ENCODE data around the gene TTYH3.

- no peak for TF ChIP-seq POLR2A (IDR thresholded peaks at IDR 0.05)
- no peak for TF ChIP-seq CTCF (IDR thresholded peaks at IDR 0.05)
These were observed 20.9 kb downstream of the TTYH3 start for GRCh38 chr7:2652736-2653060.

All from vagina (tissue), 2 donors.